K562 (cell line): ENCODE measurements around the gene GGA3. TPM values are rescaled to one million over a fixed set of nuclear protein-coding genes. Genes with fewer than 3 reads are reported as not detected.

Experiments
- ATAC-seq: fragments of 200-7000 bp; cut with Tn5 transposase; 3 replicates; pipeline ENCODE4 v1.9.1; 2020; ENCODE audit warnings: moderate library complexity
- BruUV-seq: library from RNA; stranded (reverse); fragments of 400-500 nt; replicated peaks from 2 replicates; lab custom pipeline; 2021; lab: Mats Ljungman, UMichigan
- CTCF ChIA-PET: fragments of 300-600 bp; formaldehyde crosslinking; extraction: SDS; loops from one replicate; lab custom pipeline; 2021; ENCODE audit warnings: low intra/inter-chr PET ratio; lab: Yijun Ruan, JAX
- POLR2A ChIA-PET: fragments of 300-600, 350-650 bp; sonication (Branson Sonifier 250); formaldehyde crosslinking; extraction: SDS; loops from one replicate; lab custom pipeline; 2021; ENCODE audit warnings: antibody characterized with exemption, inconsistent platforms; lab: Yijun Ruan, JAX
- DNase-seq, 4 experiments: peaks; one replicate each; pipeline versions ENCODE4 v3.0.0 to v3.0.0-alpha.2; 2011 to 2018; ENCODE audit warnings: low spot score in 3 of 4, mixed read lengths in 3 of 4; ENCODE audit errors: extremely low read depth in 1 of 4
- FAIRE-seq: peaks from 2 replicates; lab custom pipeline; 2011; peaks lifted over from hg19 to GRCh38; lab: Jason Lieb, UNC
- H2AFZ ChIP-seq: 2 replicates; pipeline ENCODE4 v1.6.0; 2011; ENCODE audit warnings: low read depth, low read length, control low read depth, inconsistent platforms
- H3K27ac ChIP-seq: fragments of 200-600 bp; 3 replicates; pipeline ENCODE4 v1.8.0; 2011; ENCODE audit warnings: low read depth, mild to moderate bottlenecking, control low read depth, inconsistent platforms, low read length, moderate library complexity, mixed read lengths; ENCODE audit errors: extremely low read depth
- H3K27me3 ChIP-seq, 2 experiments: fragments of 300-600 bp in 1 of 2; 2 replicates in 1 of 2; 3 replicates in 1 of 2; pipeline versions ENCODE4 v1.6.0 to v1.8.0; 2011; ENCODE audit warnings: inconsistent platforms in 2 of 2, low read length in 2 of 2, mild to moderate bottlenecking in 1 of 2, mixed read lengths in 1 of 2, moderate library complexity in 1 of 2; ENCODE audit not compliant: control insufficient read depth in 2 of 2, insufficient read depth in 2 of 2
- H3K36me3 ChIP-seq: fragments of 300-600 bp; 3 replicates; pipeline ENCODE4 v1.8.0; 2011; ENCODE audit warnings: mild to moderate bottlenecking, low read length, inconsistent platforms; ENCODE audit not compliant: control insufficient read depth, insufficient read depth
- H3K4me1 ChIP-seq, 2 experiments: fragments of 200-600 bp in 1 of 2; replicated peaks in 1 of 2; 2 replicates in 1 of 2; 3 replicates in 1 of 2; pipeline versions ENCODE4 v1.5.1 to v1.8.0; 2011; ENCODE audit warnings: inconsistent platforms in 2 of 2, low read length in 2 of 2, mild to moderate bottlenecking in 1 of 2, mixed read lengths in 1 of 2, moderate library complexity in 1 of 2; ENCODE audit not compliant: control insufficient read depth in 2 of 2, insufficient read depth in 2 of 2
- H3K4me2 ChIP-seq: 2 replicates; pipeline ENCODE4 v1.6.1; 2011; ENCODE audit warnings: low read length, control low read depth, inconsistent platforms, mixed read lengths; ENCODE audit not compliant: insufficient read depth
- H3K4me3 ChIP-seq: fragments of 200-600 bp; sonication (generic), shearing (Covaris generic); 2 replicates; pipeline ENCODE4 v1.5.1; 2016; ENCODE audit warnings: control low read depth, inconsistent platforms
- H3K79me2 ChIP-seq: fragments of 200-600 bp; 3 replicates; pipeline ENCODE4 v1.8.0; 2011; ENCODE audit warnings: low read length, inconsistent platforms; ENCODE audit not compliant: control insufficient read depth, insufficient read depth
- H3K9ac ChIP-seq, 2 experiments: 2 replicates each; pipeline versions ENCODE4 v1.6.0 to v1.6.1; 2011; ENCODE audit warnings: low read depth in 2 of 2, low read length in 2 of 2, control low read depth in 1 of 2, inconsistent platforms in 1 of 2, mild to moderate bottlenecking in 1 of 2, mixed read lengths in 1 of 2; ENCODE audit not compliant: insufficient read depth in 1 of 2
- H3K9me1 ChIP-seq: one replicate; pipeline ENCODE4 v1.6.0; 2011; ENCODE audit warnings: inconsistent platforms, mild to moderate bottlenecking, low read length, moderate library complexity; ENCODE audit not compliant: control insufficient read depth, insufficient read depth
- H3K9me3 ChIP-seq: replicated peaks from 2 replicates; pipeline ENCODE4 v1.5.1; 2011; ENCODE audit warnings: low read depth, low read length, inconsistent platforms; ENCODE audit not compliant: control insufficient read depth, insufficient read depth
- H4K20me1 ChIP-seq: replicated peaks from 2 replicates; pipeline ENCODE4 v1.6.1; 2011; ENCODE audit warnings: low read length, inconsistent platforms, mixed read lengths; ENCODE audit not compliant: control insufficient read depth, insufficient read depth
- ARID3A ChIP-seq: IDR thresholded peaks from 2 replicates; pipeline ENCODE4 v1.6.1; 2012; ENCODE audit warnings: low read depth, low read length, improper control_type of control experiment, borderline replicate concordance
- CREB1 ChIP-seq, 2 experiments: sonication (generic) in 1 of 2; formaldehyde crosslinking in 1 of 2; IDR thresholded peaks; 2 replicates each; pipeline versions ENCODE4 v1.6.1 to v1.8.0; 2012 to 2022; ENCODE audit warnings: inconsistent platforms in 1 of 2, mild to moderate bottlenecking in 1 of 2, missing genetic modification reagents in 1 of 2, moderate library complexity in 1 of 2
- ETS2 ChIP-seq: IDR thresholded peaks from 2 replicates; pipeline ENCODE4 v1.6.1; 2016; ENCODE audit warnings: borderline replicate concordance, missing genetic modification characterization, mild to moderate bottlenecking, moderate library complexity, missing compliant biosample characterization; ENCODE audit not compliant: poor library complexity, severe bottlenecking
- GABPB2 ChIP-seq: fragments of 250-450 bp; sonication (Bioruptor Pico); conservative IDR thresholded peaks from 2 replicates; pipeline ENCODE4 v1.5.1; 2021; ENCODE audit warnings: mild to moderate bottlenecking
- HINFP ChIP-seq: fragments of 450-650 bp; conservative IDR thresholded peaks from 2 replicates; pipeline ENCODE4 v1.6.1; 2016; ENCODE audit warnings: missing genetic modification characterization, low read depth, mild to moderate bottlenecking, control low read depth, missing compliant biosample characterization
- POLR3A ChIP-seq: IDR thresholded peaks from 2 replicates; pipeline ENCODE4 v1.6.1; 2011; ENCODE audit warnings: borderline replicate concordance, mild to moderate bottlenecking, moderate library complexity; ENCODE audit not compliant: insufficient read length, insufficient read depth; ENCODE audit errors: extremely low read depth
- ZKSCAN8 ChIP-seq: fragments of 200-800 bp; sonication (Bioruptor generic); IDR thresholded peaks from 2 replicates; pipeline ENCODE4 v1.6.1; 2016; ENCODE audit warnings: missing genetic modification characterization, missing compliant biosample characterization
- ZNF232 ChIP-seq: sonication (generic); formaldehyde crosslinking; IDR thresholded peaks from 2 replicates; pipeline ENCODE4 v1.8.0; 2022; ENCODE audit warnings: mild to moderate bottlenecking, missing genetic modification reagents
- WGBS: fragments of 100-300 bp; shearing (Covaris generic); methylation state at CpG from one replicate; pipeline ENCODE4 v1.1.6; 2016; ENCODE audit warnings: low coverage, mixed read lengths; ENCODE audit not compliant: insufficient coverage; ENCODE audit errors: missing lambda C conversion rate; 5-methylcytosine and 5-hydroxymethylcytosine counted together
- in situ Hi-C: fragments of 300-500 bp; cut with MboI; formaldehyde crosslinking; loops from 4 replicates; pipeline ENCODE4 v1.15.0; 2018; ENCODE audit warnings: inconsistent platforms, mixed read lengths
- intact Hi-C: fragments of 100-400 bp; cut with micrococcal nuclease; formaldehyde crosslinking; loops from 2 replicates; pipeline ENCODE4 v1.14.2; 2022
- polyA plus RNA-seq, 8 experiments: library from polyadenylated mRNA; depleted of rRNA in 4 of 8; stranded (reverse) in 5 of 8; unstranded in 3 of 8; fragments of >200 nt; fragmentation: Nextera tagmentation in 2 of 8; fragmentation: Illumina TruSeq in 1 of 8; extraction: Ambion mirVana in 2 of 8; extraction: Trizol in 1 of 8; gene quantifications; 2 replicates each; pipeline versions ENCODE4 v1.2.1 to v1.2.3, GENCODE V29; 2011 to 2014; ENCODE audit warnings: inconsistent platforms in 1 of 8, missing spikeins in 1 of 8
- total RNA-seq, 7 experiments: library from RNA; depleted of rRNA in 6 of 7; stranded (reverse); fragments of >200 nt in 6 of 7; fragmentation: Illumina TruSeq in 2 of 7; extraction: Trizol in 2 of 7; gene quantifications; 2 replicates each; pipeline versions ENCODE4 v1.2.1 to v1.2.3, GENCODE V29; 2011 to 2021; ENCODE audit warnings: low replicate concordance in 1 of 7

The GGA3 gene
- total and polyA plus RNA-seq, 9 of the 15 experiments (the other 6 are each of a cell fraction or from before 2014, with no cell fraction given) = 5.7 to 64.9 (median 25.4) TPM

GRCh38 chr17:75272848-75273184 lies 11.4 kb upstream of the GGA3 start:
- H4K20me1 ChIP-seq = no peaks in the 10 kb centered on the region
- ChIA-PET CTCF (no interaction called here), POLR2A (interaction anchor here (0.8 to 6.8 kb wide), 5 partner anchors 11 to 220 kb away, joined by 3 to 43 read pairs (median 8); partner anchors contain the start of genes GGA3 and MRPS7)
- no peak overlapping the region; the same call in 2 of the 3 replicates for H3K27ac ChIP-seq
- peaks cover 44% of the 10 kb centered on the region; the same call in 2 of the 3 replicates for H3K36me3 ChIP-seq
- H3K9me3 ChIP-seq = no peaks in the 10 kb centered on the region
- H3K9me1 ChIP-seq = no peaks in the 10 kb centered on the region
- peaks cover 20 to 46% of the 10 kb centered on the region in 2 experiments; a peak in 4 of 5 replicates for H3K4me1 ChIP-seq
- peak overlapping the region; percentile 97; the same call in 1 of the 2 replicates for H3K4me3 ChIP-seq
- ATAC-seq = no peak
- peak overlapping the region in 1 of 2 experiments; percentile 95; a peak in 2 of 4 replicates for H3K9ac ChIP-seq
- H3K79me2 ChIP-seq = peaks cover 35% of the 10 kb centered on the region
- intact Hi-C loops = no loop called here
- BruUV-seq = no TSS peak
- in situ Hi-C loops = no loop called here
- DNase-seq = peak in 2 of 4 experiments; percentile 2 to 3
- 85% methylated on average over 2 of the region's 3 CpGs for WGBS
- FAIRE-seq = no peak
- H3K27me3 ChIP-seq = no peaks in the 10 kb centered on the region
- no peak overlapping the region for H2AFZ ChIP-seq
- H3K4me2 ChIP-seq = peak overlapping the region; percentile 89; the same call in 1 of the 2 replicates
- no peak for TF ChIP-seq ARID3A
- no peak for TF ChIP-seq ETS2 (tag)
- no peak for TF ChIP-seq GABPB2 (CRISPR knock-in tag)
- no peak for TF ChIP-seq CREB1 (IDR thresholded peaks at IDR 0.05)
- TF ChIP-seq CREB1 (CRISPR knock-in tag; IDR thresholded peaks at IDR 0.05) = no peak
- TF ChIP-seq POLR3A = no peak
- TF ChIP-seq ZNF232 (CRISPR knock-in tag) = no peak
- TF ChIP-seq ZKSCAN8 (CRISPR knock-in tag) = no peak
- no peak for TF ChIP-seq HINFP
